Measurements from ENCODE around the gene SORCS1. TPM values are rescaled to one million over a fixed set of nuclear protein-coding genes. Genes with fewer than 3 reads are reported as not detected.

SORCS1 gene
- total RNA-seq, 1 donor from 2014 or later: 16.7 TPM

- FAIRE-seq (no peak), DNase-seq (ENCODE audit: low spot score in 2 of 2) (no peak)
Measured at GRCh38 chr10:107118866-107119265, 45.6 kb downstream of the SORCS1 start.

- FAIRE-seq: no peak
- DNase-seq (ENCODE audit: low spot score in 2 of 2): no peak
Measured at GRCh38 chr10:107104026-107104652, 60.4 kb downstream of the SORCS1 start.

- FAIRE-seq (no peak), DNase-seq (ENCODE audit: low spot score in 2 of 2) (no peak)
Measured at GRCh38 chr10:107103174-107104025, 61.1 kb downstream of the SORCS1 start.

GRCh38 chr10:107098326-107098725 lies 66.2 kb downstream of the SORCS1 start:
- FAIRE-seq (no peak), DNase-seq (ENCODE audit: low spot score in 2 of 2) (no peak)

- DNase-seq (ENCODE audit: low spot score in 2 of 2) (no peak), FAIRE-seq (no peak)
Measured at GRCh38 chr10:107094824-107095522, 69.5 kb downstream of the SORCS1 start.

GRCh38 chr10:107092321-107092720 lies 72.2 kb downstream of the SORCS1 start:
- DNase-seq (ENCODE audit: low spot score in 2 of 2) (no peak), FAIRE-seq (no peak)

GRCh38 chr10:107091126-107091525 lies 73.4 kb downstream of the SORCS1 start:
- no peak for DNase-seq (ENCODE audit: low spot score in 2 of 2)
- FAIRE-seq: no peak

- DNase-seq (ENCODE audit: low spot score in 2 of 2) (no peak), FAIRE-seq (no peak)
Measured at GRCh38 chr10:107085665-107086525, 78.6 kb downstream of the SORCS1 start.

GRCh38 chr10:107083388-107084009 lies 81.0 kb downstream of the SORCS1 start:
- DNase-seq (ENCODE audit: low spot score in 2 of 2) (no peak), FAIRE-seq (no peak)

- DNase-seq (ENCODE audit: low spot score in 2 of 2): no peak
Measured at GRCh38 chr10:107081644-107082043, 82.9 kb downstream of the SORCS1 start.

GRCh38 chr10:107075117-107075516 lies 89.4 kb downstream of the SORCS1 start:
- DNase-seq (ENCODE audit: low spot score in 2 of 2) (no peak), FAIRE-seq (no peak)

More at GRCh38 chr10:107081644-107082043, 82.9 kb downstream of the SORCS1 start:
- no peak for FAIRE-seq

- FAIRE-seq (no peak), DNase-seq (ENCODE audit: low spot score in 2 of 2) (peak in 1 of 2 donors; percentile 8)
Measured at GRCh38 chr10:107072786-107073185, 91.7 kb downstream of the SORCS1 start.

GRCh38 chr10:107072028-107072427 lies 92.5 kb downstream of the SORCS1 start:
- DNase-seq (ENCODE audit: low spot score in 2 of 2): no peak
- no peak for FAIRE-seq

- DNase-seq (ENCODE audit: low spot score in 2 of 2): no peak
- no peak for FAIRE-seq
Measured at GRCh38 chr10:107071301-107071700, 93.2 kb downstream of the SORCS1 start.

- DNase-seq (ENCODE audit: low spot score in 2 of 2) (no peak), FAIRE-seq (no peak)
Measured at GRCh38 chr10:107067843-107068242, 96.7 kb downstream of the SORCS1 start.

- FAIRE-seq (no peak), DNase-seq (ENCODE audit: low spot score in 2 of 2) (no peak)
Measured at GRCh38 chr10:107064075-107064474, 100.4 kb downstream of the SORCS1 start.

GRCh38 chr10:107059872-107060271 lies 104.6 kb downstream of the SORCS1 start:
- FAIRE-seq (no peak), DNase-seq (ENCODE audit: low spot score in 2 of 2) (no peak)

GRCh38 chr10:107059068-107059804 lies 105.3 kb downstream of the SORCS1 start:
- FAIRE-seq: no peak
- DNase-seq (ENCODE audit: low spot score in 2 of 2): no peak

- no peak for DNase-seq (ENCODE audit: low spot score in 2 of 2)
- FAIRE-seq: no peak
Measured at GRCh38 chr10:107058331-107058730, 106.2 kb downstream of the SORCS1 start.
